GM19455 (cell line): ENCODE results near the gene ATP10B.

Experiments used
- ATAC-seq: cut with Tn5 transposase; IDR thresholded peaks from one replicate; pipeline ENCODE4 v1.9.1; 2021; ENCODE audit not compliant: unreplicated experiment

The ATP10B gene

DNA sequence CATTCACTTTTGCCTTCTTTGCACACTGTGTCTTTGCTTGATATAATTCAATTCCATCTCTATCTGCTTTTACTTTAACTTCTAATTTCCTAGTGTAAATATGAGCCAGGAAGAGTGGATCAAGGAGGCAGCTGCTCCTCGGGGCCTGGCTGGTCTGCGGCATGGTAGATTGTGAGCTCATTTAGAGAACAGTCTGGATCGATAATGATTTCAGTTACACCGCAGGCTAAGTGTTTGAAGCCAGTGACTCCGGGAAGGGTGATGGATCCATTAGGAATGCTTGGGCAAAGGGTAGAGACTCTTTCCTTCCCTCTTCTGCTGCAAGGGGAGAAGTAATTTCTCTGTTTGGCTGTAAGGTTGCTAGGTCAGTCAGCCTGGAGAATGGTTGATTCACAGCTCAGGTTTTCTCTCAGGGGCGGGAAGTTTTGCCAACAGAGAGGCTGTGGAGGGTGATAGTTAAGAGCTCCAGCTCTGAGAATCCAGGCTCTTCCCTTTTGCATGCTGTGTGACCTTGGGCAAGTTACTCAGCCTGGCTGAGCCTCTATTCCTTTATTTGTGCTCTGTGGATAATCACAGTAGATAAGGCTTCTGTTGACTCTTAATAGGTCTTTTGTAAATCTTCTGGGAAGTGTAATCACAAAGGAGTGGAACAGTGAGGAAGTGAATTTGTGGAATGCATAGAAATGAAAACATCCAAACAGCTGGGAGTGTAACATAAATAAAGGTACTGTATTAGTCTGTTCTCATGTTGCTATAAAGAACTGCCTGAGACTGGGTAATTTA, 331.2 kb downstream of the ATP10B start:
- ATAC-seq, result no peak

DNA sequence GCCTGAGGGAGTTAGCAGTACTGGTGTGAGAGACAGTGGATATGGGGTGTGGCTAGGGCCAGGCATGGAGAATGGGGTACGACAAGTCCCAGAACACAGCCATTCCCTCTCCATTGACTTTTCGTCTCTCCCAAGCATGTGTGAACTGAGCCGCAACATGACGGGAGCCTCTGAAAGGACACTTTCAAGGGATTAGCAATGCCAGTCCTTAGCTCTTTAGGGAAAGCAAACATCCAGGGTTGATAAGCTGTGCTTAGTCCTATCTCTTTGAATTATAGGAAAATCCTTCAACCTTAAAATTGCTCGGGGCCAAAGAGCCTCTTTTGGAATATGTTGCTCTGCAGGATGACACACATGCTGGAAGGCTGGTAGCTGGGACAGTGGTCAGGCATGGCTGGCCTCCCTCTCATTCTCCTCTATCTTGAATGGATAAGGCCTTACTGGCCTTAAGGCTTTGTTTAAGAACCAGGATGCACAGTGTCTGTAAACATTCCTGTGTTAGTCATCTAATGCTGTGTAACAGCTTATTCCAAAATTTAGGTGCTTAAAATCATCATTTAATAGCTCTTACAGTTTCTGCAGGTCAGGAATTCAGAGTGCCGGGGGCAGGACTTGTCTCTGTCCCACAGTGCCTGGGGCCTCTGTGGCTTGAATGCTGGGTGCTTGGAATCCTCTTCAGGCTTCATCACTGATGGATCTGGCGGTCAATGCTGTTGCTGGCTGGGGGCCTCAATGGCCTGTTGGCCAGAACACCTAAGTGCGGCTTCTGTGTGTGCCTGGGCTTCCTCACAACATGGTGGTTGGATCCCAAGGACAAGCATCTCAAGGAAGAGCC, 335.1 kb downstream of the ATP10B start:
- ATAC-seq, result no peak

DNA sequence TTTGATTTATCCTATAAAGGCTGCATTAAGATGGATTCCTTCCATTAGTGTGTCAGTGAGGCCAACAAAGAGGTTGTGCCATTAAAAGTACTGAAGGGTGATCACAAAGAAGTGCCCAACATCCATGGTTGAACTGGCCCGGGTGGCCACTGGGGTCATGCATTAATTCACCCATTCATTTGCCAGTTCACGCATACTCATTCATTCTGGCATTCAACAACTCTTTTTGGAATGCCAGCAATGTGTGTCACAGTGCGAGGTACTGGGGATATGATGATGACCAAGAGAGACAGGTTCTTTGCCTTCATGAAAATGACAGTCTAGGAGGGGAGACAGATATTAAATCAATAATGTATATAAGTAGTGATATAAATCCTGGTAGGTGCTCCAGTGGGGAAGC, 337.1 kb downstream of the ATP10B start:
- ATAC-seq, result no peak

DNA sequence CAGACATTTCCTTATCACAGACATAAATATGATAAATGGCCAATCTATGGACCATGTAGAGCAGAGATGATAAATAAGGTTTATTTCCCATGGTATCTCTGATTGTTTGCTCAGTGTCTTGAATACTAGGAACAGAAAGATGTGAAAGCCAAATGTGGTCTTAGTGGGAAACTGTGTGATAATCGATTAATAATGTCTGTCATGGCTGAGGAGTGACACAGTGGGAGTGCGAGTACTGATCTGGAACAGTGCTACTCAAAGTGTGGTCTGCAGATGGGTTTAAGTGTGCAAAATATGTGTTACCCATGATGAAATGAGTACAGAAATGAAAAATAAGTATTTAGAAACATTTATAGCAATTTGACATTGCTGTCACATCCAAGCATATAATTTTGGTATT, 337.8 kb downstream of the ATP10B start:
- ATAC-seq, result no peak

DNA sequence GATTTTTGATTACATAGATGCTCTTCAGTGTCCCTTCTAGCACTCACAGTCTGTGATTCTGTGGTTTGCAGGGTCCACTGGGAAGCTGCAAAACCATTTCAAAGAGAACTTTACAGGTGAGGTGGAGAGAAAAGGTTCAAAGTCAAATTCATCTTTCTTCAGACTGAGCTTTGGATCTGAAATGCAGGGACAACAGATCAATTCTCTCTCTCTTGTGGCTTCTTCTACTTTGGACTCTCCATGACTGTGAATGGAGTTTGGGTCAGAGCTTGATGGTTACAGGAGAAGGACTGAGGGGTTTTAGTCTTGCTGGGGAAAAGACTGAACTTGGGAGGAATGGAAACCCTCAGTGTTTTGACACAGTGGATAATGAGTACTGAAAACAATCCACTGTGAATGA, 338.5 kb downstream of the ATP10B start:
- ATAC-seq, result no peak
